Activated naive CD4-positive, alpha-beta T cell treated with Interleukin-2 at 50 U/mL for 16 hours (primary cell): ENCODE measurements around the gene CDK5.

ENCODE experiments used
- DNase-seq: peaks from one replicate; pipeline ENCODE4 v3.0.0-alpha.2; 2020

CDK5 gene

DNA sequence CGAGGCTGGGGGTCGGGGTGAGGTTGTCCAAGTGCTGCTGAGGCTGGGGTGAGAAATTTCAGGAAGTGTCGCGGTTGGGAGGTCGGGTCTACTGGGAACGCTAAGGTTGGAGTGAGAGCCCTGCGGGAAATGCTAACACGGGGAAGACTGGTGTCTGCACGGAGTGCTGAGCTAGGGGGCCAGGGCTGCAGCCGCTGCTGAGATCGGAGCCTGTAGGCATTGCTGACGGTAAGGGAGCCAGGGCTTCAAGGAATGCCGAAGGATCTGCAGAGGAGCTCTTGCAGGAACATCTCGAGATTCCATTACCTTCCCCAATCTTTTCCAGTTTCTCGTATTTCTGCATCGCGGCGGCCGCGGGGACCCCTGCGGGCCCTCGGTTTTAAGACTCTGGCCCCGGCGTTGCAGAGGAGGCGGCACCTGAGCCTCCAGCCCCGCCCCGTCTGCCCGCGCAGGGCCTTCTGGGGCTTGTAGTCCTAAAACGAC is at the start of gene CDK5:
TSS of gene CDK5 (minus strand) at position 392 of the 483 bp plus-strand sequence. CDS start at position 343, 49 bp downstream.
- no peak for DNase-seq

- DNase-seq, result no peak
Observed at GRCh38 chr7:151104411-151105235, 46.9 kb upstream of the CDK5 start.

GRCh38 chr7:151103973-151104372 is 46.3 kb upstream of the CDK5 start:
- no peak for DNase-seq

DNA sequence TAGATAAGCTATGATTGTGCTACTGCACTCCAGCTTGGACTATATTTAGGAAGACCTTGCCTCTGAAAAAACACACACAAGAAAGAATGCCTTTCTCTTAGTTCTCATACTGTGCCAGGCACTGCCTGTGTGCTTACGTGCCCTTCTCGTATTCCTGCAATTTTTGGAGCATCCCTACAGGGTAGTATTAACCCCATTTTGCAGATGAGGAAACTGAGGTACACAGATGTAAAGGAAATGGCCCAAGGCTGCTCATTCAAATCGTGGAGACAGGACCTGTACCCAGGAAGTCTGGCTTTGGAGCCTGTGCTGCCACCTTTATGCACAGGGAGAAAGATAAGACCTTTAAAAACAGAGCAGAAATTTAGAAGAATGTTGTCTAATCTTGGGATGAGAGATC is 45.3 kb upstream of the CDK5 start:
- DNase-seq, result no peak

DNA sequence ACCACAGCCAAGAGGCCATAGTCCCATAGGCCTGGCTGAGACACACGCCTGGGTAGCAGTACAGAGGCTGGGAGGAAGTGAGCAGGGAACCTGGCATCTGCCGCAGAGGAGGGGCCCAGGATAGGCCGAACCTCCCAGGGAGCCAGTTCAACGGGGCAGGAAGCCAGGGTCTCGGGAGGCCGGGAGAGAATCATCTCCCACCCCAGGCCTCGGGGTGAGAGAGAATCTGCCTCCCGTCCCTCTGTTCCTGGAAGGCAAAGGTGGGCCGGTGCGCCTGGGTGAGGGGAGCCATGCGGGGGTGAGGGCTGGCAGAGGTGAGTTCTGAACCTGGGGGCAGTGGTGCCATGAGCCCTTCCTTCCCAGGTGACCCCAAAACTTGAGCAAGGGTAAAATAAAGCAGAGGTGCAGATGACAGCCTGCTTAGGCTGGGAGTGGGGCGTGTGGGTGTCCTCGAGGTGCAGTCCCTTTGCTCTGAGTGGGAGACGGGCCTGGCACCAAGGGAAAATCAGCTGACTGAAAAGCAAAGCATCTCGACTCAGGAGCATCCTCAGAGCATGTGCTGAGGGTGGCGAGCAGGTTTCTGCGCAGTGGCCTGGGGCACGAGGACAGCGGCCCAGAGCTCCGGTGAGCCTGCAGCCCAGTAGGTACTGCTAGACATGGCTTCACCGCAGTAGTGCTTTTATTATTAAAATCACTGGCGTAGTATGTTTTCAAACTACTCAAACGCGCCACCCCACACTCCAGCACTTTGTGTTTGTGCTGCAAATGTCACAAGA is 44.1 kb upstream of the CDK5 start:
- no peak for DNase-seq

- DNase-seq, result no peak
Observed at GRCh38 chr7:151100921-151101320, 43.2 kb upstream of the CDK5 start.

GRCh38 chr7:151099486-151100211 is 42.0 kb upstream of the CDK5 start:
- no peak for DNase-seq

- no peak for DNase-seq
Observed at GRCh38 chr7:151095828-151096475, 38.3 kb upstream of the CDK5 start.

GRCh38 chr7:151095123-151095797 is 37.6 kb upstream of the CDK5 start:
- no peak for DNase-seq

- no peak for DNase-seq
Observed at GRCh38 chr7:151094675-151095074, 37.0 kb upstream of the CDK5 start.

- DNase-seq, result no peak
Observed at GRCh38 chr7:151093748-151094147, 36.1 kb upstream of the CDK5 start.

DNA sequence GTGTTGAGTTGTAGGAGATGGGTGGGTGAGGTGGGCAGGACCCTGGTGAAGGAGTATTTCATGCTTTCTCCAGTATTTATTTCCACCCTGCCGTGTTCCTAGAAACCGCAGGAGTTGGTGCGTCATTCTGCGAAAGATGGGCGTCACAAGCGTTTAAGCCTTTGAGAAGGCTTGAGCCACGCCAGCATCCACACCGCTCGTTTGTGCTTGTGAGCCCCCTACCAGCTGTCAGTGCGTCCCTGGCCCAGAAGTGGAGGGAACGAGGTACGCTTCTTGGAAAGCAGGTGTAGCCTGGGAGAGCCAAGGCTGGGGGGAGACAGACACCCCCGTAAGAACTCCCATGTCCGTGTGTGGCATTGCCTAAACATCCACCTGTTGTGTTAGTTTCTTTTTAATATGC is 34.3 kb upstream of the CDK5 start:
- no peak for DNase-seq

- DNase-seq, result no peak
Observed at GRCh38 chr7:151091431-151091830, 33.7 kb upstream of the CDK5 start.

- no peak for DNase-seq
Observed at GRCh38 chr7:151091003-151091402, 33.3 kb upstream of the CDK5 start.

DNA sequence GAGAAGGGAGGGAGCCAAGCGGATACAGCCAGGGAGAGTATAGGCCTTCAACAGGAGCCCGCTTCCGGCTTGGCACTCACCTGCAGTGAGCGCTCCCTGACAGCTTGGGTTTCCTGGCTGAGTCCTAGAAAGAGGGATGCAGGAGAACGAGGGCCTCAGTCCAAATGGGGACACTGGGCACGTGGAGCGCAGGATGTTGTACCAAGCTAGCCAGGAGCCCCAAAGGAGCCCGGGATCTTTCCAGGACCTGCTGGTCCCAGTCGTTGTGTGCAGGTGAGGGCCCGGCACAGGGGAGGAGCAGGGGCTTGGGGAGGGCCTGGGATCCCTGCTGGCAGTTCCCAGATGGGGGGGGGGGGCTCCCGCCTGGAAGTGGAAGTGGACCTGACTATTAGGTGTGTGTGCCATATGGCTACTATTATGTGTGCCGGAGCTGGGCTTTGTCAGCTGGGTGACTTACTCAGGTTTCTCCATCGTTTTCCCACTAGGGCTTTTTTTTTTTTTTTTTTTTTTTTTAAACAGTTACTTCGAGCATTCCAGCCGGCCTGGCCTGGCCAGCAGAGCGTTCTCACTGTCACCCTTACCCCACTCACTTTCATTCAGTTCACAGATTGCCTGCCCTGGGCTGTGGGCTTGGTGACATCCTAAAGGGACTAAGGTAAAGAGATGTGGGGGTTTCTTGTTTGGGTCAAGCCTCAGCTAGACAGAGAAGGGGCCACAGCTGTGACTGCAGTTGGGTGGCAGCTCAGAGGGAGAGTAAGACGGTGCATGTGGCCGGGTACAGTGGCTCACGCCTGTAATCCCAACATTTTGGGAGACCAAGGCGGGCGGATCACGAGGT is 32.4 kb upstream of the CDK5 start:
- no peak for DNase-seq

- no peak for DNase-seq
Observed at GRCh38 chr7:151088856-151089699, 31.4 kb upstream of the CDK5 start.

- no peak for DNase-seq
Observed at GRCh38 chr7:151088019-151088855, 30.5 kb upstream of the CDK5 start.

DNA sequence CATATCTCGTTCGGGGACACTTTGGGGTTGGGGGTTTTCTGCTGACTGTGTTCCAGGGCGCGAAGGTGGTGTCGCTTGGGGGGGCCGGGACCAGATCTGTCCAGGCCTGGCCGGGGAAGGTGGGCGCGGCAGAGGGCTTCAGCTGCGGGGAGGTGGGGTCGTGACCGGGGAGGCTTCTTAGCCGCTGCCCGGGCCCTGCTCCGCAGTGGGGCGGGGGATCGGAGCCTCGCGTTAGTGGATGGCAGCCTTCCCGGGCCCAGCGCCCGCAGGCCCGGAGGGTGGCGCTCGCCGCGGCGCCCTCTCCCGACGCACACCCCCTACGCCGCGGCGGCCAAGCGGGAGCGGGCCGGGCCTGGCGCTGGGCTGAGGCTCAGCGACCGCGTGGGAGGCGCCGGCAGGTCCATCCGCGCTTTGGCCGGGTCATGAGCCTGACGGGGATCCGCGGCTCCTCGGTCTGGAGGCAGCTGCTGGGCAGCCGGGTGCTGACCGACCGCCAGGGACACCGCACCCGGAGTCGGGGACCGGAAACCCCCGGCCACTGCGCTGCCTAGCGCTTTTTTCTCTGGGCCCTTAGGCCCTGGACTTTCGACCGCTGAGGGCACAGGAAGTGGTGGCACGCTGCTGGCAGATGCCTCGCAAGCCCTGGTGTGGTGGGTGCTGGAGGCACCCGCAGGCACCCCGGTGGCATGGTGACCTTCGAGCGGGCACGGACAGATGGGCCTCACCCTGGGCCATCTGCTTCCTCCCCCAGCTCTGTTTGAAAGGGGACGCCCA is 29.7 kb upstream of the CDK5 start:
- peak; percentile 23 for DNase-seq
